HG03565 (cell line): ENCODE results near the gene CRTC3.

Experiments
- ATAC-seq: cut with Tn5 transposase; IDR thresholded peaks from one replicate; pipeline ENCODE4 v1.9.1; 2021; ENCODE audit warnings: mild to moderate bottlenecking, moderate library complexity; ENCODE audit not compliant: unreplicated experiment

Gene CRTC3

GRCh38 chr15:90691369-90691768 lies 161.6 kb downstream of the CRTC3 start:
- ATAC-seq = no peak

GRCh38 chr15:90691982-90692773 lies 162.5 kb downstream of the CRTC3 start:
- peak; percentile 44 for ATAC-seq
